Left ventricle myocardium superior (tissue), 1 donor: Measurements from ENCODE around the gene TMEM30A. TPM values are rescaled to one million over a fixed set of nuclear protein-coding genes. Genes with fewer than 3 reads are reported as not detected.

Source experiments
- ATAC-seq: fragments of 200-7000 bp; cut with Tn5 transposase; one replicate; pipeline ENCODE4 v1.9.1; 2020; ENCODE audit warnings: mild to moderate bottlenecking, moderate library complexity
- DNase-seq: peaks from one replicate; pipeline ENCODE4 v3.0.0-alpha.2; 2020
- intact Hi-C: fragments of 100-400 bp; cut with micrococcal nuclease; formaldehyde crosslinking; loops from one replicate; pipeline ENCODE4 v1.11.0; 2022
- long read RNA-seq: library from polyadenylated mRNA; unstranded; transcript quantifications from one replicate; pipeline ENCODE4 v2.0.0, GENCODE V29; 2021
- total RNA-seq: library from RNA; stranded (reverse); fragmentation: NEBNext Ultra II Directional; extraction: Animal tissue kit (Norgen Biotek cat#: 25700); gene quantifications from one replicate; pipeline ENCODE4 v1.2.1, GENCODE V29; 2021
- donor health status: DM: no; HTN: yes; CAD: no; lungs with severe emphysema.

TMEM30A gene
- 43.9 TPM for total RNA-seq
- long read RNA-seq, full-length matches to known transcripts, result 90 of 106 reads
- long read RNA-seq, partial matches to known transcripts, result 2 of 106 reads
- long read RNA-seq, other reads (novel, unspliced or antisense), result 14 of 106 reads

- ATAC-seq, result peak; percentile 99
- DNase-seq, result peak; percentile 97
- intact Hi-C loops, result no loop called here
Measured at GRCh38 chr6:75284632-75285282, at the start of gene TMEM30A. TSS of gene TMEM30A (minus strand) at chr6:75284792. CDS start at chr6:75284638, 154 bp downstream.

- intact Hi-C loops, result no loop called here
- DNase-seq, result no peak
- no peak for ATAC-seq
Measured at GRCh38 chr6:75333676-75334200, 49.1 kb upstream of the TMEM30A start.

DNA sequence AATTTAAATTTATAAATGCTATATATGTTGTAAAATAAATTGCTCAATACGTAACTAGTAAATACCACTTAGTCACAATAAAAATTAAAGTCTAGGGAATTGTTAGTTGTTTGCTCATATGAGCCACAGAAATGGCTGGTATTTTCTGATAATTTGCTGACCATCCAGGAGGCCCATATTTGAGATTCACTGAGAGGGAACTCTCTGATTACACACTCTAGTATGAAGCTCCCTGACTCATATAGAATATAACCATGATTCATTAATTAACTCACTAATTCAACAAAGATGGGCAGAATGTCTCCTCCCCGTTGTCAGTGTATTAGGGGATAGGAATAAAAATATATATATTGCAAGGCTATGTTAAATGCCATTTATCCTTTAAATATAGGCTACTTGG, 46.6 kb upstream of the TMEM30A start:
- DNase-seq (no peak), ATAC-seq (no peak)
- intact Hi-C loops, result no loop called here

DNA sequence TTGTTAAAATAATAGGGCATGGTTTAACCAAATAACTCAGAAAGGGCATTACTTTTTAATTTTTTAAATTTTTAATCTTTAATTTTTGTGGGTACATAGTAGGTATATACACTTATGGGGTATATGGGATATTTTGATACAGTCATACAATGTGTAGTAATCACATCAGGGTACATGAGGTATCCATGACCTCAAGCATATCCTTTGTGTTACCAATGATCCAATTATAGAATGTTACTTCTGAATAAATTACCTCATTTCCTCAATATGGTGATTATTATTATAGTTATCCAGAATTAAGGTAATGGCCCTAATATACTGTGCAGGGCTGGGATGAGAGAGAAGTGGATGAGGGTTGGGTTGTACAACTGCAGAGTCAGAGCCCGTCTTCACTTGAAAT, 45.1 kb upstream of the TMEM30A start:
- DNase-seq (no peak), ATAC-seq (no peak)
- intact Hi-C loops, result no loop called here

DNA sequence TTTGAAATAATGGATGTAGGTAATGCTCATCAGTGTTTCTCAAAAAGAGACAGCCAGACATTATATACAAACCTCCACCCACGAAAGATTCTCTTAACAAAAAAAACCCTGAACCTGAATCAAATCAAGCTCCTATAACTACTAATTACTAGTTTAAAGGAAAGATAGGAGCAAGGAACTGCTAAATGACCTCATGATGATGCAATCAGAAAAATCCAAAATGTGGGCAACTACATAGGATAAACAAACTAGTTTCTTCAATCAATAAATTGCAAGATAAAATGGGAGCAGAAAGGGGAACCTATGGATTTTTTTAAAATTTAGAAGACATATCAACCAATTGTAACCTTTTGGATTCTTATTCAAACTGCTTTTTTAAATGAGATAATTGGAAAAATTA, 43.2 kb upstream of the TMEM30A start:
- intact Hi-C loops, result no loop called here
- ATAC-seq (no peak), DNase-seq (no peak)

DNA sequence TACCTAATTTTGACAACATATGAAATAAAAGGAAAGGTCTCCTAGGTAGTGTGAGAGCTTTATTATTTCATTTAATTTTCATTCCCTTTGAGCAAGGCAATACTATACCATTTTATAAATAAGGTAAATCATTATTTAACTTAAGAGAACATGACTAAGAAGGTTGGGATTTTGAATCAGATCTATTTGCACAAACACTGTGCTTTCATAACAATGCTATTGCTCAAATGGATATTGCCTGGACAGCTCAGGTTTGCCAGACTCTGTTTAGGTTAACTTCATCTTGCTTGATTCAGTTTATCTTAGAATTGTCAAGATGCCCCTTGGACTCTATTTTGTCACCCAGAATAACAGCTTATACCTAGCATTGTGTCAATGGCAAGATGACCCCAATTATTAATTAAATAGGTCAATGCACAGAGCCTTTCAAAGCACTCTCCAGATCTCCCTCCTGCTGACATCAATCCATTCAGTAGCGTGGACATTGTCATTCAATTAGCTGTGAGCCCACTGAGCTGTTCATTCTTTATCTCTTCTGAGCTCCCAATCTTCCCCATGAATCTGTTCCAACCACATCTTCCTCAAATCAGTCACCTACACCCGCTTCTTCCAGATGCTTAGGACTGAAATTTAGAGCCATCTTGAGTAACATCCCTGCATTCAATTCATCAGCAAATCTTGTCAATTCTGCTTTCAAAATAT, 42.1 kb upstream of the TMEM30A start:
- DNase-seq, result no peak
- no peak for ATAC-seq

DNA sequence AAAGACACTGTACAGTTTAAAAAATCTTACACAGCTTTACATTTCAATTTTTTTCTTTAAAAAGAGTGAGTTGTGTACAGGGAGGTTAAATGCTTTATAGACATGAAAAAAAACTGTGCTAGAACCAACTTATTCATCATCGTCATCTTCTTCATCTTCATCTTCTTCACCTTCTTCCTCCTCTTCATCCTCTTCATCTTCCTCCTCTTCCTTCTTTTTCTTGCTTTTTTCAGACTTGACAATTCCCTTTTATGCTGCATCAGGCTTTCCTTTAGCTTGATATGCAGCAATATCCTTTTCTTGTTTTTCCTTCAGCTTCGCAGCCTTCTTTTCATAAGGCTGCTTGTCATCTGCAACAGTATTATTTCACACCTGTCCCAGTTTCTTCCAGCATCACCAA, 34.3 kb upstream of the TMEM30A start:
- DNase-seq (no peak), ATAC-seq (no peak)
- intact Hi-C loops, result no loop called here

More for the DNA sequence above, 42.1 kb upstream of the TMEM30A start:
- intact Hi-C loops, result no loop called here

GRCh38 chr6:75317503-75318206, 33.1 kb upstream of the TMEM30A start:
- intact Hi-C loops, result no loop called here
- DNase-seq, result no peak
- ATAC-seq, result peak; percentile 58

DNA sequence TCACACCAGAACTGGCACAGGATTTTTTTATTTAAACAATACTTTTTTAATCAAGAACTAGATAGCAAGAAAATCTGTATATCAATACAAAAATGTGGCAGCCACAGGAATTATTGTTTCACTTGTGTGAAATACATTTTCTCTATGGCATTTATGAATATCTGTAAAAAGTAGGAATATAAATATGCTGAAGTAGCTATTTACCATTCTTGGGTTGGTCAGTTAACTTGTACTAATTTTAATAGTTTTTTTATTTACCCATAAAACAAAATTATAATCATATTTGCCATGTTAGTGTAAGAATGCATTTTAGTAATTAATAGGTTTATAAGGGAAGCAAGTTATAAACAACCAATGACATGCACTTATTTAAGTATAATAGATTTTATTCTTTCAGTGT, 31.4 kb upstream of the TMEM30A start:
- no peak for DNase-seq
- intact Hi-C loops, result no loop called here
- ATAC-seq, result no peak

- intact Hi-C loops, result no loop called here
- ATAC-seq, result no peak
Measured at GRCh38 chr6:75308250-75308988, 23.8 kb upstream of the TMEM30A start.

DNA sequence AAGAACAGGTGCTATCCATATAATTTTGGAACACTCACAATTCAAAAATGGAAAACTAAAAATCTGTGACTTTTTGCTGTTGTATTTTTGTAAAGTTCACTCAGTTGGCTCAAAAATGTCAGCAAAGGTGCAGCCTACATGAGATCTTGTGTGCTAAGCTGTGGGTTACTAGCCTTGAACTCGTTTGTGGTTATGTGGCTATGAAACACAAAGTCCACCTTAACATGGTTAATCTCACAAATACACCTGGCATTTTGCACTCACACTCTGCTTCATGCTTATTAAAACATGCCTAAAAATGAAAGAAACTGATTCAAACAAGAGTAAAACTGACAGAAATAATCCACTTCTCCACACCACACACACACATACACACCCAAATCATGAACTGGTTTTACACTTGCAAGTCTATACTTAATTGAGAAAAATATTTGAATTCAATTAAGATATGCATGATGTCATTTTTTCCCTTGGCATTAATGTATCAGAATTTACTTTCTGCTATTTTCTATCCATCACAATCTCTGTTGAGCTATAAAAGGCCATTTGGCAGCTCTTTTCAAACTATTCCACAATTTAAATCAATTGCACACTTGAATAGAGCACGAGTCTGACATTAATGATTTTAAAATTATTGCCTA, 22.9 kb upstream of the TMEM30A start:
- intact Hi-C loops, result no loop called here
- DNase-seq, result no peak
- ATAC-seq, result no peak

More at GRCh38 chr6:75308250-75308988, 23.8 kb upstream of the TMEM30A start:
- no peak for DNase-seq

DNA sequence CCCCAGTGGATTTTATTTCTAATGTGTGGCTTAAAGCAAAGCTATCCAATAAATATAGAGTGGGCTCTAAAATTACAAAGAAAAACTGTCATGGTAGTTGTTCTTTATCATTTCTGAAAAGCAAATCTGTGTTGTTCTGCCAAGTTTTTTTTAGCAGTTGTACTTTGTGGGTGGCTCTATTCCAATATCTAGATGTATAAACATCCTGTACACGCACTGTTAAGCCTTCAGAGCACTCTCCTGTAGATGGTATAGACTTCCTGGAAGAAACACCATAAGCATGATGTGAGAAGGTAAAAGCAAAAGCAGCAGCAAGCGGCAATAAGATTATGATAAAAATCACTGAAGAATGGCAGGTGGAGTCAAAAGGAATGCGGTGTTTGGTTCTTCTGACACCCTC, 21.5 kb upstream of the TMEM30A start:
- intact Hi-C loops, result no loop called here
- DNase-seq (no peak), ATAC-seq (peak; percentile 44)

GRCh38 chr6:75305573-75305972, 21.0 kb upstream of the TMEM30A start:
- DNase-seq (no peak), ATAC-seq (peak; percentile 11)
- intact Hi-C loops, result no loop called here

GRCh38 chr6:75302280-75302679, 17.7 kb upstream of the TMEM30A start:
- ATAC-seq (no peak), DNase-seq (no peak)
- intact Hi-C loops, result loop anchor here (5.0 kb wide), 1 partner anchor 50 kb away; no protein-coding TSS in a partner anchor

GRCh38 chr6:75301537-75301936, 16.9 kb upstream of the TMEM30A start:
- DNase-seq, result no peak
- ATAC-seq, result no peak
- intact Hi-C loops, result loop anchor here (5.0 kb wide), 1 partner anchor 51 kb away; no protein-coding TSS in a partner anchor

- no peak for ATAC-seq
- no peak for DNase-seq
- intact Hi-C loops, result loop anchor here (5.0 kb wide), 1 partner anchor 51 kb away; no protein-coding TSS in a partner anchor
Measured at GRCh38 chr6:75301088-75301487, 16.5 kb upstream of the TMEM30A start.

DNA sequence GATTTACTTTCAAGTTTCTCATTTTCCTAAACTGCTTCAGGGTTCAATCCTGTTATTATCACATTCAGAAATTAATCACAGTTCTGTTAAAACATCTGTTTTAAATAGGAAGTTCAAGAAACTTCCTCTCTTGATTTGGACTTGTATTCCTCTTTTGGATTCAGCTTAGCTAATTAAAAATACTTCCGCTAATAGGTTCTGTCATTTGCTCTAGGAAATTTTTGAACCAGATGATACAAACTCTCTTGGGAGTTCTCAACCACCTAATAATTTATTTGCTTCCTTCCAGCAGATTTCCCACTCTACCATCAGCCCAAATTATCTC, 15.9 kb upstream of the TMEM30A start:
- intact Hi-C loops, result loop anchor here (5.0 kb wide), 1 partner anchor 52 kb away; no protein-coding TSS in a partner anchor
- no peak for DNase-seq
- ATAC-seq, result no peak

DNA sequence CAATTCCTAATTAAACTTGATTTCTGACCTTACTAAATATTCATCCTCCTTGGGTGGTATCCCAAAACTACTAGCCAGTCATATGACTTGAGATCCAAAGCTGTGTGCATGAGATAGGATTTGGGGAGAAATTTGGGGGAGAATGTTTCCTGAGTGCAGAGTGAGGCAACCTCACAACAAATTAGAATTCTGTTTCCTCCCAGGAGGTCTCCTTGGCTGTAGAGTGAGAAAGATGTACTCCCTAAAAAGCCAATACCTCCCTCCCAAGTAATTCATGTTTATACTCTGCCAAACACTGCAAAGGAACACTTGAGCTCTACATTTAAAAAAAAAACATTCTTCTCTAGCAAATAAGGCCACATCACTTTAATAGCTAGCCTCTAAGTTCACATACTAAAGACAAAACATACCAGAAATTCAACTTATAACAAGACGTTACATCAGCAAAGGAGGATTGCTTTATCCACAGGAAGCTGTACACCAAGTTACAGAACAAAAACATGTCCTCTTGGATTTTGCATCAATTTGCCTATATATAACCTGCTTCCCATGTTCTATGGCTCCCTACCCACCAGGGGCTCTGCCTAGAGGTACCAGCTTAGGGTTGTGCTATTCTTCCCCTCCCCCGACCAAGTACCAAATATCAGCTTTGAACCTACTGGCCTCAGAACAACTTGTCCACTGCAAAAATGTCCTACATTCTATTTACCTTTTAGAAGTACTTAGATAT, 15.4 kb upstream of the TMEM30A start:
- DNase-seq (no peak), ATAC-seq (peak; percentile 29)
- intact Hi-C loops, result loop anchor here (5.0 to 10.0 kb wide), 2 partner anchors 52 to 225 kb away; no protein-coding TSS in a partner anchor
